Osteoblast (primary cell): ENCODE data around the gene CDKAL1. TPM values are rescaled to one million over a fixed set of nuclear protein-coding genes. Genes with fewer than 3 reads are reported as not detected.
"Not testable (repeated sequence)": the region's sequence is repeated elsewhere in the genome, so short reads cannot be mapped to it uniquely, and the experiment has no call there.

Source experiments
- DNase-seq: peaks from one replicate; pipeline ENCODE4 v3.0.0; 2011; ENCODE audit warnings: low spot score, mixed read lengths; ENCODE audit not compliant: insufficient read length; ENCODE audit errors: missing footprints
- H2AFZ ChIP-seq: 2 replicates; pipeline ENCODE4 v1.6.0; 2011; ENCODE audit warnings: mild to moderate bottlenecking, low read length
- H3K27ac ChIP-seq: 2 replicates; pipeline ENCODE4 v1.5.1; 2011; ENCODE audit warnings: mild to moderate bottlenecking, low read depth, low read length, moderate library complexity
- H3K27me3 ChIP-seq: 2 replicates; pipeline ENCODE4 v1.6.0; 2012; ENCODE audit warnings: mild to moderate bottlenecking, control low read depth, inconsistent platforms, low read length, moderate library complexity; ENCODE audit not compliant: insufficient read depth
- H3K36me3 ChIP-seq: 2 replicates; pipeline ENCODE4 v1.5.1; 2011; ENCODE audit warnings: mild to moderate bottlenecking, low read length, control low read depth, moderate library complexity; ENCODE audit not compliant: insufficient read depth
- H3K4me1 ChIP-seq: 2 replicates; pipeline ENCODE4 v1.5.1; 2011; ENCODE audit warnings: mild to moderate bottlenecking, low read length, control low read depth, moderate library complexity; ENCODE audit not compliant: insufficient read depth
- H3K4me2 ChIP-seq: 2 replicates; pipeline ENCODE4 v1.6.0; 2011; ENCODE audit warnings: mild to moderate bottlenecking, low read length; ENCODE audit not compliant: insufficient read depth
- H3K4me3 ChIP-seq: fragments of 200-600 bp; sonication (generic); 3 replicates; pipeline ENCODE4 v1.5.1; 2012; ENCODE audit warnings: mild to moderate bottlenecking, low read length, inconsistent platforms; ENCODE audit not compliant: insufficient read depth
- H3K79me2 ChIP-seq: 2 replicates; pipeline ENCODE4 v1.6.0; 2012; ENCODE audit warnings: mild to moderate bottlenecking, low read length, control low read depth, inconsistent platforms; ENCODE audit not compliant: insufficient read depth
- H3K9me3 ChIP-seq: 2 replicates; pipeline ENCODE4 v1.5.1; 2011; ENCODE audit warnings: low read depth, low read length, control low read depth
- H4K20me1 ChIP-seq: 2 replicates; pipeline ENCODE4 v1.6.0; 2012; ENCODE audit warnings: mild to moderate bottlenecking, low read length, control low read depth; ENCODE audit not compliant: insufficient read depth
- CTCF ChIP-seq: IDR thresholded peaks from 2 replicates; pipeline ENCODE4 v1.5.1; 2011; ENCODE audit warnings: mild to moderate bottlenecking, low read depth, low read length, moderate library complexity; ENCODE audit errors: extremely low read depth
- total RNA-seq: library from RNA; depleted of rRNA; stranded (reverse); fragments of >200 nt; gene quantifications from 2 replicates; pipeline ENCODE4 v1.2.3, GENCODE V29; 2012

The CDKAL1 gene
- total RNA-seq, 1 donor = 18.5 TPM

GRCh38 chr6:20921578-20921977 is 387.3 kb downstream of the CDKAL1 start:
- no peaks in the 10 kb centered on the region for H3K9me3 ChIP-seq
- H3K4me1 ChIP-seq = peaks cover 12% of the 10 kb centered on the region
- no peak for TF ChIP-seq CTCF
- no peaks in the 10 kb centered on the region for H4K20me1 ChIP-seq
- no peaks in the 10 kb centered on the region for H3K36me3 ChIP-seq
- no peak for DNase-seq
- H3K27ac ChIP-seq = no peak overlapping the region
- H3K4me3 ChIP-seq = no peak overlapping the region
- no peak overlapping the region for H3K4me2 ChIP-seq
- H3K79me2 ChIP-seq = no peaks in the 10 kb centered on the region
- no peaks in the 10 kb centered on the region for H3K27me3 ChIP-seq
- no peak overlapping the region for H2AFZ ChIP-seq

- Histone ChIP-seq H3K27ac (no peak overlapping the region), H3K27me3 (no peaks in the 10 kb centered on the region), H3K4me1 (peaks cover 12% of the 10 kb centered on the region), H3K4me3 (no peak overlapping the region), H3K9me3 (no peaks in the 10 kb centered on the region), H4K20me1 (no peaks in the 10 kb centered on the region), H3K4me2 (no peak overlapping the region), H3K36me3 (no peaks in the 10 kb centered on the region), H3K79me2 (no peaks in the 10 kb centered on the region), H2AFZ (no peak overlapping the region)
- DNase-seq = no peak
- TF ChIP-seq CTCF = no peak
Observed at GRCh38 chr6:20922743-20923142, 388.5 kb downstream of the CDKAL1 start.

DNA sequence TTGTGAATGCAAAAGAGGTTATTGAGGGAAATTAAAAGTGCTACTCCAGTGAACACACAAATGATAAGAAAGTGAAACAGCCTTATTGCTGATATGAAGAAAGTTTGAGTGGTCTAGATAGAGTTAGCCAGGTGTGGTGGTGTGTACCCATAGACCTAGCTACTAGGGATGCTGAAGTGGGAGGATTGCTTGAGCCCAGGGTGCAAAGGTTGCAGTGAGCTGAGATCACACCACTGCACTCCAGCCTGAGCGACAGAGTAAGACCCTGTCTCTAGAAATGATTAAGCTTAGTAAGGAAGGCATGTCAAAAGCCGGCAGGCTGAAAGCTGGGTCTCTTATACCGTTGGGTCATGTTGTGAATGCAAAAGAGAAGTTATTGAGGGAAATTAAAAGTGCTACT is 389.8 kb downstream of the CDKAL1 start:
- DNase-seq, H3K27me3 ChIP-seq, H3K9me3 ChIP-seq, H3K4me3 ChIP-seq, H4K20me1 ChIP-seq, H3K4me2 ChIP-seq, H3K36me3 ChIP-seq, H2AFZ ChIP-seq, H3K79me2 ChIP-seq, H3K27ac ChIP-seq: not testable (repeated sequence)
- peaks cover 12% of the 10 kb centered on the region for H3K4me1 ChIP-seq

DNA sequence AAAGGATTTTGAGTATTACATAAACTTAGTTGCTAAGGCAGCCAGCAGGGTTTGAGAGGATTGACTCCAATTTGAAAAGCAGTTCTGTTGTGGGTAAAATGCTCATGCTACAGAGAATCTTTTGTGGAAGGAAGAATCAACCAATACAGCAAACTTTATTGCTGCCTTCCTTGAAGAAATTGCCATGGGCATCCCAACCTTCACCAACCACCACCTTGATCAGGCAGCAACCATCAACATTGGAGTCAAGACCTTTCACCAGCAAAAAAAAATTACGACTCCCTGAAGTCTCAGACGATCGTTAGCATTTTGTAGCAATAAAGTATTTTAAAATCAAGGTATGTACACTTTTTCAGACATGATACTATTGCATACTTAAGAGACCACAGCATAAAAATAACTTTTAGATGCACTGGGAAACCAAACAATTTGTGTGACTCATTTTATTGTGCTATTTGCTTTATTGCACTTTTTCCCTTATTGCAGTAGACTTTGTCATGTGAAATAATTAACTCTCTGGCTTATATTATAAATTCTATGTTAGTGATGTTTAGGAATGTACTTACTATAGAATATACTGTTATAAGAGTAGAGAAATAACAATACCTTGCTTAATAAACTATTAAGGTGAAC is 390.8 kb downstream of the CDKAL1 start:
- Histone ChIP-seq H3K4me2 (no peak overlapping the region), H3K4me3 (no peak overlapping the region), H4K20me1 (no peaks in the 10 kb centered on the region), H3K27ac (no peak overlapping the region), H3K79me2 (no peaks in the 10 kb centered on the region), H3K27me3 (no peaks in the 10 kb centered on the region), H3K9me3 (no peaks in the 10 kb centered on the region), H3K4me1 (peaks cover 9% of the 10 kb centered on the region), H2AFZ (no peak overlapping the region), H3K36me3 (no peaks in the 10 kb centered on the region)
- DNase-seq = no peak
- no peak for TF ChIP-seq CTCF
